Lung (tissue), 12 donors: ENCODE results near the gene TPI1. TPM values are rescaled to one million over a fixed set of nuclear protein-coding genes. Genes with fewer than 3 reads are reported as not detected.

Experiments
- ATAC-seq: fragments of 200-7000 bp; cut with Tn5 transposase; one replicate; pipeline ENCODE4 v1.9.1; 2020; ENCODE audit warnings: moderate number of reproducible peaks; ENCODE audit not compliant: insufficient read depth, low FRiP score
- DNase-seq, 3 donors: peaks; one replicate each; pipeline ENCODE4 v3.0.0-alpha.2; 2013 to 2017
- H3K27ac ChIP-seq, 2 donors: one replicate each; pipeline ENCODE4 v1.5.1; 2013; ENCODE audit warnings: mild to moderate bottlenecking in 2 of 2, moderate library complexity in 2 of 2, control low read depth in 1 of 2, inconsistent platforms in 1 of 2, low read depth in 1 of 2, low read length in 1 of 2
- H3K27me3 ChIP-seq, 3 donors: one replicate each; pipeline ENCODE4 v1.5.1; 2013; ENCODE audit warnings: low read length in 2 of 3; ENCODE audit not compliant: control insufficient read depth in 3 of 3, insufficient read depth in 3 of 3
- H3K36me3 ChIP-seq, 4 donors: one replicate each; pipeline ENCODE4 v1.5.1; 2013; ENCODE audit warnings: low read length in 4 of 4, mild to moderate bottlenecking in 1 of 4, moderate library complexity in 1 of 4; ENCODE audit not compliant: control insufficient read depth in 4 of 4, insufficient read depth in 4 of 4
- H3K4me1 ChIP-seq, 5 donors: one replicate each; pipeline ENCODE4 v1.5.1; 2013; ENCODE audit warnings: low read length in 5 of 5, mild to moderate bottlenecking in 2 of 5, moderate library complexity in 1 of 5; ENCODE audit not compliant: control insufficient read depth in 5 of 5, insufficient read depth in 5 of 5
- H3K4me3 ChIP-seq: one replicate; pipeline ENCODE4 v1.5.1; 2013; ENCODE audit warnings: mild to moderate bottlenecking, control low read depth, moderate library complexity
- H3K9ac ChIP-seq, 2 donors: one replicate each; pipeline ENCODE4 v1.5.1; 2013; ENCODE audit warnings: low read length in 2 of 2, control low read depth in 1 of 2; ENCODE audit not compliant: insufficient read depth in 1 of 2
- H3K9me3 ChIP-seq, 4 donors: one replicate each; pipeline ENCODE4 v1.5.1; 2013; ENCODE audit warnings: low read length in 3 of 4, mild to moderate bottlenecking in 1 of 4, moderate library complexity in 1 of 4; ENCODE audit not compliant: control insufficient read depth in 4 of 4, insufficient read depth in 3 of 4
- WGBS, 2 donors: extraction: QIAGEN DNeasy Blood & Tissue Kit; methylation state at CpG; one replicate each; pipeline ENCODE4 v1.1.7; 2013; 5-methylcytosine and 5-hydroxymethylcytosine counted together
- polyA plus RNA-seq, 2 donors: library from polyadenylated mRNA; stranded (reverse); fragments of 200-250 nt; gene quantifications; one replicate each; pipeline ENCODE4 v1.2.1, GENCODE V29; 2013
- total RNA-seq, 2 donors: library from RNA; depleted of rRNA in 1 of 2; stranded (reverse); fragments of >200 nt in 1 of 2; gene quantifications; one replicate each; pipeline ENCODE4 v1.2.1, GENCODE V29; 2014 to 2021
- TF ChIP-seq, protein P1 (sequence below): IDR thresholded peaks from 2 replicates; pipeline ENCODE4 v1.5.1; 2012; ENCODE audit warnings: mild to moderate bottlenecking; ENCODE audit errors: control extremely low read depth, extremely low read depth
- donor health status: control.
- donor health status: control.
- donor health status: Bipolar disorder and iron deficiency.
- donor health status: healthy.
- donor health status: DM: yes; HTN: yes; CAD: no.

Gene TPI1
- total and polyA plus RNA-seq, 4 donors = 256 to 1,097 (median 435) TPM

DNA sequence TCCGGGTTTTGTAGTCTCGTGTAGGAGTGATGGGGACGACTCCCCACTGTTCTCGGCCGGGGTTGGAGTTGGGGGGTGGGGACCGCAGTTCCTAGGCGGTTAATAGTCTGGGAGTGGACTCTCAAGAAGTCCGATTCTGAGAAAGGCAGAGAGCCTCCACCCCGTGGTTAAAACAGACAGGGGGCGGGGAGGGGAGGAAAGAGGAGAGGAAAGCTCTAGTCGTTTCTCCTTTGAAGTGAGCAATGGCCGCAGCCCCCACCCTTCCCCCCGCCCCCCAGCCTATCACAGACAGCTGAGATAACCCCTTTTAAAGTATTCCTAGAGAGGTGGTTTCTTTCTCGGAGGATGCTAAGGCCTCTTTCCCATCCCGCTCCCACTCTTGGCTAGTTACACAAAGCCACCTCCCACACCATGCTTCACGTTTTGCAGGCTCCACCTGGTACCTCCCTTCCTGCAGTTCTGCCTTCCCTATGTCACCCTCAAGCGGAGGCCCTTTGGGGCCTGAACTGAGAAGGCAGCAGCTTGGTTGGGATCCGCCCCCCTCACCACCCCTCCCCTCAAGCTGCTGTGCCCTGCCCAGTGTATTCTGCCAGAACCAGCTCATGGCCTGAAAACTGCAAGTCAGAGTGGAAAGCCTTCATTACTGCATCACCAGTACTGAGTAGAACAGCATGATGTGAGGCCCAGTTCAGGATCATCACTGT is 14.5 kb upstream of the TPI1 start:
- DNase-seq (peak; percentile 52 to 68 (median 54)), ATAC-seq (no peak)
- H3K4me3 ChIP-seq = peak overlapping the region; percentile 59
- peaks cover 0 to 26% (median 7%) of the 10 kb centered on the region in 5 donors for H3K4me1 ChIP-seq
- peak overlapping the region; percentile 39 to 67 for H3K9ac ChIP-seq
- no peaks in the 10 kb centered on the region for H3K9me3 ChIP-seq
- no peaks in the 10 kb centered on the region for H3K27me3 ChIP-seq
- WGBS, 2 donors = 3% methylated on average over 17 to 18 of the region's 18 CpGs
- TF ChIP-seq, protein P1, sequence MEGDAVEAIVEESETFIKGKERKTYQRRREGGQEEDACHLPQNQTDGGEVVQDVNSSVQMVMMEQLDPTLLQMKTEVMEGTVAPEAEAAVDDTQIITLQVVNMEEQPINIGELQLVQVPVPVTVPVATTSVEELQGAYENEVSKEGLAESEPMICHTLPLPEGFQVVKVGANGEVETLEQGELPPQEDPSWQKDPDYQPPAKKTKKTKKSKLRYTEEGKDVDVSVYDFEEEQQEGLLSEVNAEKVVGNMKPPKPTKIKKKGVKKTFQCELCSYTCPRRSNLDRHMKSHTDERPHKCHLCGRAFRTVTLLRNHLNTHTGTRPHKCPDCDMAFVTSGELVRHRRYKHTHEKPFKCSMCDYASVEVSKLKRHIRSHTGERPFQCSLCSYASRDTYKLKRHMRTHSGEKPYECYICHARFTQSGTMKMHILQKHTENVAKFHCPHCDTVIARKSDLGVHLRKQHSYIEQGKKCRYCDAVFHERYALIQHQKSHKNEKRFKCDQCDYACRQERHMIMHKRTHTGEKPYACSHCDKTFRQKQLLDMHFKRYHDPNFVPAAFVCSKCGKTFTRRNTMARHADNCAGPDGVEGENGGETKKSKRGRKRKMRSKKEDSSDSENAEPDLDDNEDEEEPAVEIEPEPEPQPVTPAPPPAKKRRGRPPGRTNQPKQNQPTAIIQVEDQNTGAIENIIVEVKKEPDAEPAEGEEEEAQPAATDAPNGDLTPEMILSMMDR = no peak
- peaks cover 7 to 29% (median 19%) of the 10 kb centered on the region in 4 donors for H3K36me3 ChIP-seq
- peak overlapping the region in 1 of 2 donors; percentile 23 for H3K27ac ChIP-seq

DNA sequence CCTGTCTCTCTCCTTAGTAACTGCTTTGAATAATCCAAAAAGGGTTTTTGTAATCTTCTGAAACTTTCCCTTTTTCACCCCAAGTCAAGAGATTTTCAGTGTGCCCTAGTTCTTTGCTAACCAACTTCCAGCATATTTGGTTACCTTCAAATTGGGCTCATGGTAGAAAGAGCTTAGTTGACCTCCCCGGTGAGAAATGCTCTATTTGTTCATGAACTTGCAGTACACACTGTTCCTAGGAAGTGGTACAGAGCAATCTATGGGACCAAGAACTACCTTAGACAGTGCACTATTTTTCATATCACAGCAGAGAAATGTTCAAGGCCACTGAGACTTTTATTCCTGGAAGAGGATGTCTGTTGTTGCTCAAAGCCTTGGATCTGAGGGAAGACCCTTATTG is 13.7 kb upstream of the TPI1 start:
- H3K9ac ChIP-seq = no peak overlapping the region
- ATAC-seq (no peak), DNase-seq (no peak)
- peaks cover 0 to 26% (median 7%) of the 10 kb centered on the region in 5 donors for H3K4me1 ChIP-seq
- TF ChIP-seq, protein P1 = no peak
- 43 to 60% methylated on average over 1 of the region's 1 CpG for WGBS, 2 donors
- H3K4me3 ChIP-seq = no peak overlapping the region
- H3K36me3 ChIP-seq = peaks cover 15 to 37% (median 26%) of the 10 kb centered on the region in 4 donors
- no peaks in the 10 kb centered on the region for H3K27me3 ChIP-seq
- H3K27ac ChIP-seq = no peak overlapping the region
- H3K9me3 ChIP-seq = no peaks in the 10 kb centered on the region

- no peak overlapping the region for H3K9ac ChIP-seq
- TF ChIP-seq, protein P1 = no peak
- H3K4me3 ChIP-seq = no peak overlapping the region
- peak overlapping the region in 1 of 2 donors; percentile 6 for H3K27ac ChIP-seq
- ATAC-seq (no peak), DNase-seq (no peak)
- H3K27me3 ChIP-seq = no peaks in the 10 kb centered on the region
- peaks cover 18 to 39% (median 26%) of the 10 kb centered on the region in 4 donors for H3K36me3 ChIP-seq
- WGBS, 2 donors = 77 to 80% methylated on average over 6 of the region's 6 CpGs
- H3K4me1 ChIP-seq = peaks cover 0 to 26% (median 7%) of the 10 kb centered on the region in 5 donors
- H3K9me3 ChIP-seq = no peaks in the 10 kb centered on the region
Measured at GRCh38 chr12:6854036-6854435, 13.3 kb upstream of the TPI1 start.
